ENCODE results near the gene SQSTM1. TPM values are rescaled to one million over a fixed set of nuclear protein-coding genes. Genes with fewer than 3 reads are reported as not detected.

The SQSTM1 gene
- total and polyA plus RNA-seq, 9 of the 15 experiments (the other 6 are each of a cell fraction or from before 2014, with no cell fraction given): 5.6 to 148 (median 64.0) TPM

GRCh38 chr5:179818746-179819295, 1.9 kb upstream of the SQSTM1 start (continued):
- TF ChIP-seq CHD2 (IDR thresholded peaks at IDR 0.05; ENCODE audit: low read depth, low read length) (peak; percentile 36; the same call in 1 of the 2 replicates), ZNF407 (IDR thresholded peaks at IDR 0.05; ENCODE audit: low read depth) (no peak), CEBPB (tag; IDR thresholded peaks at IDR 0.05) (peak; percentile 85), EP400 (IDR thresholded peaks at IDR 0.05) (peak; percentile 87; the same call in 1 of the 2 replicates), FOXM1 (IDR thresholded peaks at IDR 0.05; ENCODE audit: low read depth) (0 out of 2 replicates have a peak, but pooled peaks have one; percentile 38), FOXM1 (CRISPR knock-in tag; IDR thresholded peaks at IDR 0.05; ENCODE audit: low read depth) (no peak), TBP (optimal IDR thresholded peaks at IDR 0.05; ENCODE audit: low read depth, low read length) (no peak), GATAD2A (IDR thresholded peaks at IDR 0.05) (peak; percentile 84; the same call in 1 of the 2 replicates), ARID1B (IDR thresholded peaks at IDR 0.05) (peak; percentile 81), ZNF830 (CRISPR knock-in tag; IDR thresholded peaks at IDR 0.05) (peak; percentile 11; the same call in 1 of the 2 replicates), FUS (optimal IDR thresholded peaks at IDR 0.05; ENCODE audit: low read depth, low read length) (no peak), HMG20A (CRISPR knock-in tag; conservative IDR thresholded peaks at IDR 0.05) (no peak), NCOA6 (IDR thresholded peaks at IDR 0.05) (no peak), CSDE1 (IDR thresholded peaks at IDR 0.05) (no peak), NR2C1 (IDR thresholded peaks at IDR 0.05) (peak; percentile 94), NR2C1 (tag; IDR thresholded peaks at IDR 0.05) (peak; percentile 96), ZNF589 (CRISPR knock-in tag; IDR thresholded peaks at IDR 0.05; ENCODE audit: low read depth) (peak; percentile 0; the same call in 1 of the 2 replicates)
- TF ChIP-seq, protein P1, sequence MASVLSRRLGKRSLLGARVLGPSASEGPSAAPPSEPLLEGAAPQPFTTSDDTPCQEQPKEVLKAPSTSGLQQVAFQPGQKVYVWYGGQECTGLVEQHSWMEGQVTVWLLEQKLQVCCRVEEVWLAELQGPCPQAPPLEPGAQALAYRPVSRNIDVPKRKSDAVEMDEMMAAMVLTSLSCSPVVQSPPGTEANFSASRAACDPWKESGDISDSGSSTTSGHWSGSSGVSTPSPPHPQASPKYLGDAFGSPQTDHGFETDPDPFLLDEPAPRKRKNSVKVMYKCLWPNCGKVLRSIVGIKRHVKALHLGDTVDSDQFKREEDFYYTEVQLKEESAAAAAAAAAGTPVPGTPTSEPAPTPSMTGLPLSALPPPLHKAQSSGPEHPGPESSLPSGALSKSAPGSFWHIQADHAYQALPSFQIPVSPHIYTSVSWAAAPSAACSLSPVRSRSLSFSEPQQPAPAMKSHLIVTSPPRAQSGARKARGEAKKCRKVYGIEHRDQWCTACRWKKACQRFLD (CRISPR knock-in tag; IDR thresholded peaks at IDR 0.05): peak; percentile 88
- TF ChIP-seq, protein P2, sequence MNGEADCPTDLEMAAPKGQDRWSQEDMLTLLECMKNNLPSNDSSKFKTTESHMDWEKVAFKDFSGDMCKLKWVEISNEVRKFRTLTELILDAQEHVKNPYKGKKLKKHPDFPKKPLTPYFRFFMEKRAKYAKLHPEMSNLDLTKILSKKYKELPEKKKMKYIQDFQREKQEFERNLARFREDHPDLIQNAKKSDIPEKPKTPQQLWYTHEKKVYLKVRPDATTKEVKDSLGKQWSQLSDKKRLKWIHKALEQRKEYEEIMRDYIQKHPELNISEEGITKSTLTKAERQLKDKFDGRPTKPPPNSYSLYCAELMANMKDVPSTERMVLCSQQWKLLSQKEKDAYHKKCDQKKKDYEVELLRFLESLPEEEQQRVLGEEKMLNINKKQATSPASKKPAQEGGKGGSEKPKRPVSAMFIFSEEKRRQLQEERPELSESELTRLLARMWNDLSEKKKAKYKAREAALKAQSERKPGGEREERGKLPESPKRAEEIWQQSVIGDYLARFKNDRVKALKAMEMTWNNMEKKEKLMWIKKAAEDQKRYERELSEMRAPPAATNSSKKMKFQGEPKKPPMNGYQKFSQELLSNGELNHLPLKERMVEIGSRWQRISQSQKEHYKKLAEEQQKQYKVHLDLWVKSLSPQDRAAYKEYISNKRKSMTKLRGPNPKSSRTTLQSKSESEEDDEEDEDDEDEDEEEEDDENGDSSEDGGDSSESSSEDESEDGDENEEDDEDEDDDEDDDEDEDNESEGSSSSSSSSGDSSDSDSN (IDR thresholded peaks at IDR 0.05; ENCODE audit: borderline replicate concordance in 1 of 2, low read depth in 2 of 2, low read length in 2 of 2): peak; percentile 85 to 86; a peak in 3 of 4 replicates

All from K562 (cell line).